H9 (cell line): ENCODE measurements around the gene PDK2. TPM values are rescaled to one million over a fixed set of nuclear protein-coding genes. Genes with fewer than 3 reads are reported as not detected.

Experiments used
- DNase-seq: peaks from one replicate; pipeline ENCODE4 v3.0.0-alpha.2; 2017
- H2AFZ ChIP-seq: one replicate; pipeline ENCODE4 v1.6.1; 2013; ENCODE audit warnings: mild to moderate bottlenecking, low read length, control low read depth, moderate library complexity
- H2AK5ac ChIP-seq: 2 replicates; pipeline ENCODE4 v1.6.1; 2013; ENCODE audit warnings: low read length, control low read depth, mixed read lengths; ENCODE audit not compliant: insufficient read length
- H2BK120ac ChIP-seq: one replicate; pipeline ENCODE4 v1.6.1; 2013; ENCODE audit warnings: low read depth, mild to moderate bottlenecking, low read length, control low read depth, inconsistent platforms; ENCODE audit not compliant: poor library complexity, severe bottlenecking
- H2BK12ac ChIP-seq: 2 replicates; pipeline ENCODE4 v1.6.1; 2013; ENCODE audit warnings: low read length, control low read depth, mixed read lengths, low read depth; ENCODE audit not compliant: insufficient read length
- H2BK15ac ChIP-seq: 2 replicates; pipeline ENCODE4 v1.6.1; 2013; ENCODE audit warnings: low read depth, low read length, control low read depth
- H2BK20ac ChIP-seq: one replicate; pipeline ENCODE4 v1.6.1; 2013; ENCODE audit warnings: low read depth, mild to moderate bottlenecking, low read length, control low read depth, inconsistent platforms; ENCODE audit not compliant: poor library complexity, severe bottlenecking
- H2BK5ac ChIP-seq: 2 replicates; pipeline ENCODE4 v1.6.1; 2013; ENCODE audit warnings: low read length, control low read depth, mixed read lengths; ENCODE audit not compliant: insufficient read length
- H3K14ac ChIP-seq: 2 replicates; pipeline ENCODE4 v1.6.1; 2013; ENCODE audit warnings: low read length, control low read depth; ENCODE audit not compliant: insufficient read depth
- H3K18ac ChIP-seq: 2 replicates; pipeline ENCODE4 v1.6.1; 2013; ENCODE audit warnings: low read depth, mild to moderate bottlenecking, mixed read lengths, low read length, control low read depth; ENCODE audit not compliant: insufficient read length
- H3K23ac ChIP-seq: 2 replicates; pipeline ENCODE4 v1.6.1; 2013; ENCODE audit warnings: low read length, control low read depth, mixed read lengths, low read depth; ENCODE audit not compliant: insufficient read length
- H3K23me2 ChIP-seq: 2 replicates; pipeline ENCODE4 v1.6.1; 2013; ENCODE audit warnings: low read depth, mild to moderate bottlenecking, mixed read lengths, low read length, control low read depth; ENCODE audit not compliant: insufficient read length, poor library complexity, severe bottlenecking
- H3K27ac ChIP-seq: 2 replicates; pipeline ENCODE4 v1.5.1; 2013; ENCODE audit warnings: low read length, control low read depth, mixed read lengths, low read depth; ENCODE audit not compliant: insufficient read length
- H3K27me3 ChIP-seq: 2 replicates; pipeline ENCODE4 v1.6.1; 2013; ENCODE audit warnings: low read length, control low read depth, inconsistent platforms; ENCODE audit not compliant: insufficient read depth
- H3K4ac ChIP-seq: 2 replicates; pipeline ENCODE4 v1.6.1; 2013; ENCODE audit warnings: low read depth, mild to moderate bottlenecking, control low read depth, inconsistent platforms, low read length, moderate library complexity
- H3K4me1 ChIP-seq: 2 replicates; pipeline ENCODE4 v1.6.1; 2013; ENCODE audit warnings: low read length, control low read depth, inconsistent platforms; ENCODE audit not compliant: insufficient read depth
- H3K4me2 ChIP-seq: 2 replicates; pipeline ENCODE4 v1.6.1; 2013; ENCODE audit warnings: low read length, control low read depth, mixed read lengths; ENCODE audit not compliant: insufficient read length, insufficient read depth
- H3K56ac ChIP-seq: 2 replicates; pipeline ENCODE4 v1.6.1; 2013; ENCODE audit warnings: low read depth, mild to moderate bottlenecking, mixed read lengths, low read length, control low read depth; ENCODE audit not compliant: insufficient read length
- H3K79me1 ChIP-seq: 2 replicates; pipeline ENCODE4 v1.6.1; 2013; ENCODE audit warnings: low read depth, mild to moderate bottlenecking, moderate library complexity, low read length, control low read depth, inconsistent platforms; ENCODE audit not compliant: insufficient read depth, poor library complexity, severe bottlenecking
- H3K79me2 ChIP-seq: 2 replicates; pipeline ENCODE4 v1.6.1; 2013; ENCODE audit warnings: low read length, control low read depth, inconsistent platforms; ENCODE audit not compliant: insufficient read depth
- H3K9ac ChIP-seq: 2 replicates; pipeline ENCODE4 v1.6.1; 2013; ENCODE audit warnings: low read length, control low read depth, mixed read lengths; ENCODE audit not compliant: insufficient read length; ENCODE audit errors: extremely low read depth
- H3K9me3 ChIP-seq: one replicate; pipeline ENCODE4 v1.6.1; 2013; ENCODE audit warnings: low read depth, low read length, inconsistent platforms; ENCODE audit not compliant: control insufficient read depth
- H3T11ph ChIP-seq: one replicate; pipeline ENCODE4 v1.6.1; 2013; ENCODE audit warnings: mild to moderate bottlenecking, low read length, control low read depth, inconsistent platforms
- H4K20me1 ChIP-seq: one replicate; pipeline ENCODE4 v1.6.1; 2013; ENCODE audit not compliant: control insufficient read depth, insufficient read length, insufficient read depth
- H4K5ac ChIP-seq: 2 replicates; pipeline ENCODE4 v1.6.1; 2013; ENCODE audit warnings: low read depth, mild to moderate bottlenecking, mixed read lengths, low read length, control low read depth; ENCODE audit not compliant: insufficient read length
- H4K8ac ChIP-seq: replicated peaks from 2 replicates; pipeline ENCODE4 v1.6.1; 2013; ENCODE audit warnings: low read length, control low read depth, mixed read lengths, low read depth; ENCODE audit not compliant: insufficient read length
- H4K91ac ChIP-seq: 2 replicates; pipeline ENCODE4 v1.6.1; 2013; ENCODE audit warnings: low read depth, mild to moderate bottlenecking, moderate library complexity, mixed read lengths, low read length, control low read depth; ENCODE audit not compliant: insufficient read length
- H3K27ac Mint-ChIP-seq, 3 experiments: 2 replicates in 2 of 3; 3 replicates in 1 of 3; pipeline ENCODE4 v1.8.0; 2020 to 2021; ENCODE audit warnings: mixed read lengths in 3 of 3, mild to moderate bottlenecking in 1 of 3, moderate library complexity in 1 of 3
- H3K27me3 Mint-ChIP-seq: 2 replicates; pipeline ENCODE4 v1.8.0; 2021; ENCODE audit warnings: low read depth, mild to moderate bottlenecking, moderate library complexity, mixed read lengths
- H3K36me3 Mint-ChIP-seq, 3 experiments: 2 replicates in 2 of 3; 3 replicates in 1 of 3; pipeline ENCODE4 v1.8.0; 2020 to 2021; ENCODE audit warnings: low read depth in 3 of 3, mixed read lengths in 3 of 3; ENCODE audit not compliant: insufficient read depth in 1 of 3
- H3K4me1 Mint-ChIP-seq, 2 experiments: 2 replicates each; pipeline ENCODE4 v1.8.0; 2020; ENCODE audit warnings: mixed read lengths in 2 of 2
- H3K4me3 Mint-ChIP-seq, 2 experiments: 2 replicates in 1 of 2; 3 replicates in 1 of 2; pipeline ENCODE4 v1.8.0; 2020 to 2021; ENCODE audit warnings: mild to moderate bottlenecking in 2 of 2, mixed read lengths in 2 of 2, moderate library complexity in 1 of 2
- H3K9me3 Mint-ChIP-seq, 2 experiments: 2 replicates in 1 of 2; 3 replicates in 1 of 2; pipeline ENCODE4 v1.8.0; 2020; ENCODE audit warnings: mild to moderate bottlenecking in 2 of 2, mixed read lengths in 2 of 2, moderate library complexity in 1 of 2
- CTCF ChIP-seq: fragments of 200-600 bp; sonication (generic); conservative IDR thresholded peaks from 3 replicates; pipeline ENCODE4 v1.8.0; 2021; ENCODE audit warnings: antibody characterized with exemption, mild to moderate bottlenecking
- WGBS: extraction: QIAGEN DNeasy Blood & Tissue Kit; methylation state at CpG from one replicate; pipeline ENCODE4 v1.1.7; 2013; ENCODE audit warnings: missing lambda C conversion rate, low lambda C conversion rate, mixed read lengths; ENCODE audit not compliant: insufficient read length; ENCODE audit errors: extremely low coverage; 5-methylcytosine and 5-hydroxymethylcytosine counted together
- total RNA-seq: library from RNA; stranded (reverse); gene quantifications from 2 replicates; pipeline ENCODE4 v1.2.1, GENCODE V29; 2021

Gene PDK2
- total RNA-seq, 1 experiment from 2014 or later: 19.9 TPM

- no peak overlapping the region for H3K4me2 ChIP-seq
- H4K8ac ChIP-seq: no peak overlapping the region
- no peak overlapping the region for H4K5ac ChIP-seq
- H3K4ac ChIP-seq: no peak overlapping the region
- H3K9ac ChIP-seq: no peak overlapping the region
- no peaks in the 10 kb centered on the region for H3K9me3 Mint-ChIP-seq
- H3K27ac Mint-ChIP-seq: no peak overlapping the region; a peak in 1 of 7 replicates
- H3K18ac ChIP-seq: no peak overlapping the region
- H3K14ac ChIP-seq: no peak overlapping the region
- whole genome bisulfite sequencing: no CpG with 5 or more reads among the region's 4 CpGs
- H2AFZ ChIP-seq: no peak overlapping the region
- no peak for DNase-seq
- H4K20me1 ChIP-seq: no peaks in the 10 kb centered on the region
- H2BK20ac ChIP-seq: no peak overlapping the region
- H3K79me1 ChIP-seq: no peaks in the 10 kb centered on the region
- peaks cover 13% of the 10 kb centered on the region for H3K23me2 ChIP-seq
- peaks cover 17 to 20% of the 10 kb centered on the region in 2 experiments for H3K4me1 Mint-ChIP-seq
- H3T11ph ChIP-seq: no peak overlapping the region
- H3K4me1 ChIP-seq: no peaks in the 10 kb centered on the region
- H3K4me3 Mint-ChIP-seq: no peak overlapping the region
- no peak overlapping the region for H3K27ac ChIP-seq
- no peaks in the 10 kb centered on the region for H3K9me3 ChIP-seq
- H2AK5ac ChIP-seq: no peak overlapping the region
- no peak overlapping the region for H4K91ac ChIP-seq
- no peak overlapping the region for H2BK15ac ChIP-seq
- H2BK12ac ChIP-seq: no peak overlapping the region
- no peaks in the 10 kb centered on the region for H3K79me2 ChIP-seq
- no peaks in the 10 kb centered on the region for H3K36me3 Mint-ChIP-seq
- H3K27me3 Mint-ChIP-seq: peaks cover 28% of the 10 kb centered on the region
- H2BK120ac ChIP-seq: no peak overlapping the region
- H3K23ac ChIP-seq: no peak overlapping the region
- H3K27me3 ChIP-seq: no peaks in the 10 kb centered on the region; the same call in 1 of the 2 replicates
- no peak overlapping the region for H3K56ac ChIP-seq
- TF ChIP-seq CTCF: no peak
- H2BK5ac ChIP-seq: no peak overlapping the region
Measured at GRCh38 chr17:50157891-50158290, 62.7 kb downstream of the PDK2 start.
